ENCODE measurements around the gene SV2B.

- TF ChIP-seq SIN3A (IDR thresholded peaks at IDR 0.05; ENCODE audit: borderline replicate concordance, insufficient read depth, low read length) (no peak), POLR2AphosphoS5 (IDR thresholded peaks at IDR 0.05; ENCODE audit: low read depth, low read length) (no peak), REST (IDR thresholded peaks at IDR 0.05; ENCODE audit: insufficient read depth in 1 of 2, low read depth in 2 of 2, low read length in 2 of 2) (no peak), TAF1 (IDR thresholded peaks at IDR 0.05; ENCODE audit: borderline replicate concordance, insufficient read depth, low read length) (no peak), FOXP2 (optimal IDR thresholded peaks at IDR 0.05; ENCODE audit: borderline replicate concordance, extremely low read depth, extremely low read length, insufficient read depth) (no peak)
Measured at GRCh38 chr15:91209318-91209717, 109.3 kb downstream of the SV2B start.

Measured in PFSK-1 (cell line).